Cardiac muscle cell (in vitro differentiated cells and primary cell): Measurements from ENCODE around the gene ZNF454. TPM values are rescaled to one million over a fixed set of nuclear protein-coding genes. Genes with fewer than 3 reads are reported as not detected.

Experiments
- DNase-seq, 2 donors: peaks; one replicate each; pipeline versions ENCODE4 v3.0.0 to v3.0.0-alpha.2; 2010 to 2017; ENCODE audit warnings: low read depth in 1 of 2, low spot score in 1 of 2
- H3K27ac ChIP-seq: fragments of 200-600 bp; sonication (generic); 2 replicates; pipeline ENCODE4 v1.5.1; 2016
- H3K27me3 ChIP-seq: fragments of 200-600 bp; sonication (generic); 2 replicates; pipeline ENCODE4 v1.6.0; 2016; ENCODE audit warnings: control low read depth
- H3K36me3 ChIP-seq: fragments of 200-600 bp; sonication (generic); 2 replicates; pipeline ENCODE4 v1.5.1; 2016; ENCODE audit warnings: control low read depth
- H3K4me1 ChIP-seq: fragments of 200-600 bp; sonication (generic); 2 replicates; pipeline ENCODE4 v1.8.1; 2017; ENCODE audit warnings: low read depth, mild to moderate bottlenecking, mixed run types
- H3K4me3 ChIP-seq: fragments of 200-600 bp; sonication (generic); 2 replicates; pipeline ENCODE4 v1.5.1; 2016; ENCODE audit warnings: mild to moderate bottlenecking
- H3K9me3 ChIP-seq: fragments of 200-600 bp; sonication (generic); 2 replicates; pipeline ENCODE4 v1.5.1; 2017; ENCODE audit warnings: low read depth, mild to moderate bottlenecking, control low read depth
- polyA plus RNA-seq: library from polyadenylated mRNA; unstranded; fragments of >200 nt; fragmentation: Nextera tagmentation; extraction: Ambion mirVana; gene quantifications from 2 replicates; pipeline ENCODE4 v1.2.1, GENCODE V29; 2016
- total RNA-seq: library from RNA; depleted of rRNA; stranded (reverse); fragments of >200 nt; gene quantifications from 2 replicates; pipeline ENCODE4 v1.2.3, GENCODE V29; 2016
- TF ChIP-seq, protein P1 (sequence below): IDR thresholded peaks from 2 replicates; pipeline ENCODE4 v1.5.1; 2012; ENCODE audit warnings: low read depth, mild to moderate bottlenecking, low read length

The ZNF454 gene
- total and polyA plus RNA-seq, 2 experiments from 2014 or later, result 0.35 to 0.92 TPM

GRCh38 chr5:178990491-178990890 is 49.5 kb downstream of the ZNF454 start:
- Histone ChIP-seq H3K4me1 (no peaks in the 10 kb centered on the region), H3K27me3 (peaks cover 33% of the 10 kb centered on the region), H3K27ac (no peak overlapping the region), H3K4me3 (no peak overlapping the region), H3K36me3 (no peaks in the 10 kb centered on the region), H3K9me3 (no peaks in the 10 kb centered on the region)
- no peak for DNase-seq
- TF ChIP-seq, protein P1, sequence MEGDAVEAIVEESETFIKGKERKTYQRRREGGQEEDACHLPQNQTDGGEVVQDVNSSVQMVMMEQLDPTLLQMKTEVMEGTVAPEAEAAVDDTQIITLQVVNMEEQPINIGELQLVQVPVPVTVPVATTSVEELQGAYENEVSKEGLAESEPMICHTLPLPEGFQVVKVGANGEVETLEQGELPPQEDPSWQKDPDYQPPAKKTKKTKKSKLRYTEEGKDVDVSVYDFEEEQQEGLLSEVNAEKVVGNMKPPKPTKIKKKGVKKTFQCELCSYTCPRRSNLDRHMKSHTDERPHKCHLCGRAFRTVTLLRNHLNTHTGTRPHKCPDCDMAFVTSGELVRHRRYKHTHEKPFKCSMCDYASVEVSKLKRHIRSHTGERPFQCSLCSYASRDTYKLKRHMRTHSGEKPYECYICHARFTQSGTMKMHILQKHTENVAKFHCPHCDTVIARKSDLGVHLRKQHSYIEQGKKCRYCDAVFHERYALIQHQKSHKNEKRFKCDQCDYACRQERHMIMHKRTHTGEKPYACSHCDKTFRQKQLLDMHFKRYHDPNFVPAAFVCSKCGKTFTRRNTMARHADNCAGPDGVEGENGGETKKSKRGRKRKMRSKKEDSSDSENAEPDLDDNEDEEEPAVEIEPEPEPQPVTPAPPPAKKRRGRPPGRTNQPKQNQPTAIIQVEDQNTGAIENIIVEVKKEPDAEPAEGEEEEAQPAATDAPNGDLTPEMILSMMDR, result no peak

DNA sequence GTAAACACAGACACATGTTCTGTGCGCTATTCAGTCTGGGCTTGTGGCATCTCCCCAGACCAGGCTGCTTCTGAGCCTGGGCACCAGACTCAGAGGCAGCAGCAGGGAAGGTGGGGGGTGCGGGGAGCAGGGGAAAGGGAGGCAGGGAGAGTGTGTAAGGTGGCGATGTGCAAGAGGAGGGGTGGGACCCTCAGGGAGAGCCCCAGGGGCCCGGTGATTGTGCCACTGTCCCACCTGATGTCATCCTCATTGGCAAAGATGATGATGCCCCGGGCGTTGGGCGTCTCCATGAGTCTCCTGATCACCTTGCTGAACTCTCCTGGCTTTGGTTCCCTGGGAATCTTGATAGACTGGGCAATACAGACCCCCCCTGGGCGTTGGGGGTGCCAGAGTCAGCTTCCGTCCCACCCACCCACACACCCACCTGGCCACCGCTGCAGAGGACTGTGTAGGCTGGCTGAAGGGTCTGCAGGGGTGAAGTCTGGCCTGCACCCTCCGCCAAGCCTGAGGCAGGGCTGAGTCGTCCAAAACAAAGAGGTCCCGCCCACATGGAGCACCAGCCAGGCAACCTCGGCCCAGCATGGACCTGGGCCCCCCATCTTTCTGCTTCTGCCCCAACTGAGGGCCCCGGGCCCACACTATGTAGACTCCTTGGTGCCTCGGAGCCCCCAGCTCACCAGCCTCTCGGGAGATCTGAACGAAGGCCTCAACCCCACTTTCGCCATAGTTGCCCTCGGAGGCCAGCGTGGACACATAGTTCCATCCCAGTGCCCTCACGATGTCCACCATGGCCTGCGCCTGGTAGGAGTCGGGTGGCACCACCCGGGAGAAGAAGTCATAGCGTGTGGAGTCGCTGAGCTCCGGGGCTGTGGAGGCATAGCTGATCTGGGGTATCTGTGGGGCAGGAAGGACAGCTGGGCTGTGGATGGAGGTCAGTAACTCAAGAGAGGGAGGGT is 50.5 kb downstream of the ZNF454 start:
- Histone ChIP-seq H3K27me3 (peaks cover 43% of the 10 kb centered on the region), H3K4me1 (no peaks in the 10 kb centered on the region), H3K9me3 (no peaks in the 10 kb centered on the region), H3K4me3 (no peak overlapping the region), H3K36me3 (no peaks in the 10 kb centered on the region), H3K27ac (no peak overlapping the region)
- no peak for DNase-seq
- TF ChIP-seq, protein P1, result no peak

DNA sequence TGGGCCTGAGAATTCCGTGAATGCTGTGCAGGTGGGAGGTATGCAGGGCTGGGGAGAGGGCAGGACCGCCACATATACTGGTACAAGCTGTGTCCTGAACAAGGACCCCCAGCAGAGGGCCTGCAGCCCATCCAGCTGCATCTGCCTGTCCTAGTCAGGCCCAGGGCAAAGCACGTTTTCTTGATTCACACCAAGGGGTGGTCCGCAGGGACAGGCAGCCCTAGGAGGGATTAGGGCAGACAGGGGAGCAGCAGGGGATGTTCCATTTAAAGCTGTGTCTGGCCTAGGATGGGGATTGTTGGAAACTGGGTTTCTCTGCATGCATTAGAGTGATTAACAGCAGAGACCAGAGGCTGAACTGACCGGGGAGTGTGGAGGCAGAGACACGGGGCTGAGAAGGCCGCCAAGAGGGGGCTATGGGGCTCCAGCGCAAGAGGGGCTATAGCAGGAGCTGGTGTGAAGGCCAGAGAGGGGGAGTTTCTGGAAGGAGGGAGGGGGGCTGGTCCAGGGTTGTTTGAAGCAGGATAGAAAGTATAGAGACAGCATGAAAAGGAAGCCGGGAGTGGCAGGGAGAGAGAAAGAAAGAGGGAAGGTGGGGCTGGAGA is 51.4 kb downstream of the ZNF454 start:
- TF ChIP-seq, protein P1, result no peak
- Histone ChIP-seq H3K27ac (no peak overlapping the region), H3K4me3 (no peak overlapping the region), H3K4me1 (no peaks in the 10 kb centered on the region), H3K9me3 (no peaks in the 10 kb centered on the region), H3K27me3 (peaks cover 52% of the 10 kb centered on the region), H3K36me3 (no peaks in the 10 kb centered on the region)
- no peak for DNase-seq

DNA sequence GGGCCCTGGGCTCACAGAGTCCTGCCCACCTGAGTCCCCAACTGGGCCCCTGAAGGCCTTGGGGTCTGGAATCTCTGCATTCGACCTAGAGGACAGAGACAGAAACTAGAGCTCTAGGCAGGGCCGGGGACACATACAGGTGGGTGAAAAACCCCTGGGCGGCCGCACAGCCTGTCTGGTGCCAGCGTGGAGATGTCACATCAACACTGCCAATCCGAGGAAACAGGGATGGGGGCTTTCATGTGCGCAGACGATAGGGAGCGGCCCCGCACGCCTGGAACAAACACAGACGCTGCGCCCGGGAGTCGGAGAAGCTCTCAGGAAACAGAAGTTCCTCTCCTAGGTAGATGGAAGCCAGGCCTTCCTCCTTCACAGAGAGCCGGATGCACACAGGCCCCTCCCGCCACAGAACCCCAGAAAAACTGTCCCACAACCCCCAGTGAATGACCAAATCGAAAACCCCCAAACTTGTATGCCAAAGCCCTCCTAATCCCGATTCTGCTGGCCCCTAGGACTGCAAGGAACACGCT is 52.3 kb downstream of the ZNF454 start:
- Histone ChIP-seq H3K4me3 (no peak overlapping the region), H3K36me3 (no peaks in the 10 kb centered on the region), H3K4me1 (no peaks in the 10 kb centered on the region), H3K9me3 (no peaks in the 10 kb centered on the region), H3K27me3 (peaks cover 52% of the 10 kb centered on the region), H3K27ac (no peak overlapping the region)
- TF ChIP-seq, protein P1, result no peak
- no peak for DNase-seq

DNA sequence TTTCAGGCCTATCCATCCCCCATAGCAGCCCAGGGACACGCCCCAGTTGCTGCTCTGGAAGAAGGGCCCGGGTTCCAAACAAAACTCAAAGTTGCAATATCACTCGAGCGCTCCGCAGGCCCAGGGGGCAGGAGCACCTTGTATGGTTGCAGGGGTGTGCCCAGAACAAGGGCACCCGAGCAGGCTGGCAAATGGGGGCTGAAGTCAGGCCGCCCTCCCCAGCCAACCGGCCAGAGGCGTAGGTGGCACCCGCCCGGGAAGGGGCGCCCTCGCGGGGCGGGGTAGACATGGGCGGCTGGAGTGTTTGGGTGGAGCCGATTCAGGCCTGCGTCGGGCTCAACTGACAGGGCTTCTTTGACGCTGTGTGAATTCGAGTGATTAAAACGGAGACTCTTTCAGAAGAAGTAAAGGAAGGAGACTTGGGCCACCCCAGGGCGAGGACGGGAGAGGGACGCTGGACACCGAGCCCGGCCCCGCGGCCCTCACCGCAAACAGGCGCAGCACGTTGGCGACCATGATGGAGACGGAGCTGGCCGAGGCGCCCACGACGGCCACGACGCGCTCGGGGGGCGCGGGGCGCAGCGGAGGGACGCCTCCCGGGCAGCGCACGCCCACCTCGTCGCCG is 53.1 kb downstream of the ZNF454 start:
- Histone ChIP-seq H3K4me1 (no peaks in the 10 kb centered on the region), H3K36me3 (no peaks in the 10 kb centered on the region), H3K27ac (no peak overlapping the region), H3K27me3 (peaks cover 52% of the 10 kb centered on the region), H3K4me3 (no peak overlapping the region), H3K9me3 (no peaks in the 10 kb centered on the region)
- no peak for DNase-seq
- TF ChIP-seq, protein P1, result no peak
